NT2/D1 (cell line): ENCODE measurements around the gene WDR47.

Experiments
- YY1 ChIP-seq: IDR thresholded peaks from 2 replicates; pipeline ENCODE4 v1.6.1; 2011; ENCODE audit not compliant: insufficient read length, insufficient read depth
- ZNF274 ChIP-seq: IDR thresholded peaks from 2 replicates; pipeline ENCODE4 v1.6.1; 2011; ENCODE audit warnings: mild to moderate bottlenecking, low read depth, low read length

GRCh38 chr1:108951242-108951641, 90.7 kb downstream of the WDR47 start:
- TF ChIP-seq ZNF274 (no peak), YY1 (no peak)
